K562 (cell line): ENCODE measurements around the gene TEX22. TPM values are rescaled to one million over a fixed set of nuclear protein-coding genes. Genes with fewer than 3 reads are reported as not detected.

ENCODE experiments used
- ATAC-seq: fragments of 200-7000 bp; cut with Tn5 transposase; 3 replicates; pipeline ENCODE4 v1.9.1; 2020; ENCODE audit warnings: moderate library complexity
- BruUV-seq: library from RNA; stranded (reverse); fragments of 400-500 nt; replicated peaks from 2 replicates; lab custom pipeline; 2021; lab: Mats Ljungman, UMichigan
- CTCF ChIA-PET: fragments of 300-600 bp; formaldehyde crosslinking; extraction: SDS; loops from one replicate; lab custom pipeline; 2021; ENCODE audit warnings: low intra/inter-chr PET ratio; lab: Yijun Ruan, JAX
- POLR2A ChIA-PET: fragments of 300-600, 350-650 bp; sonication (Branson Sonifier 250); formaldehyde crosslinking; extraction: SDS; loops from one replicate; lab custom pipeline; 2021; ENCODE audit warnings: antibody characterized with exemption, inconsistent platforms; lab: Yijun Ruan, JAX
- DNase-seq, 4 experiments: peaks; one replicate each; pipeline versions ENCODE4 v3.0.0 to v3.0.0-alpha.2; 2011 to 2018; ENCODE audit warnings: low spot score in 3 of 4, mixed read lengths in 3 of 4; ENCODE audit errors: extremely low read depth in 1 of 4
- FAIRE-seq: peaks from 2 replicates; lab custom pipeline; 2011; peaks lifted over from hg19 to GRCh38; lab: Jason Lieb, UNC
- H2AFZ ChIP-seq: 2 replicates; pipeline ENCODE4 v1.6.0; 2011; ENCODE audit warnings: low read depth, low read length, control low read depth, inconsistent platforms
- H3K27ac ChIP-seq: fragments of 200-600 bp; 3 replicates; pipeline ENCODE4 v1.8.0; 2011; ENCODE audit warnings: low read depth, mild to moderate bottlenecking, control low read depth, inconsistent platforms, low read length, moderate library complexity, mixed read lengths; ENCODE audit errors: extremely low read depth
- H3K27me3 ChIP-seq, 2 experiments: fragments of 300-600 bp in 1 of 2; 2 replicates in 1 of 2; 3 replicates in 1 of 2; pipeline versions ENCODE4 v1.6.0 to v1.8.0; 2011; ENCODE audit warnings: inconsistent platforms in 2 of 2, low read length in 2 of 2, mild to moderate bottlenecking in 1 of 2, mixed read lengths in 1 of 2, moderate library complexity in 1 of 2; ENCODE audit not compliant: control insufficient read depth in 2 of 2, insufficient read depth in 2 of 2
- H3K36me3 ChIP-seq: fragments of 300-600 bp; 3 replicates; pipeline ENCODE4 v1.8.0; 2011; ENCODE audit warnings: mild to moderate bottlenecking, low read length, inconsistent platforms; ENCODE audit not compliant: control insufficient read depth, insufficient read depth
- H3K4me1 ChIP-seq, 2 experiments: fragments of 200-600 bp in 1 of 2; replicated peaks in 1 of 2; 2 replicates in 1 of 2; 3 replicates in 1 of 2; pipeline versions ENCODE4 v1.5.1 to v1.8.0; 2011; ENCODE audit warnings: inconsistent platforms in 2 of 2, low read length in 2 of 2, mild to moderate bottlenecking in 1 of 2, mixed read lengths in 1 of 2, moderate library complexity in 1 of 2; ENCODE audit not compliant: control insufficient read depth in 2 of 2, insufficient read depth in 2 of 2
- H3K4me2 ChIP-seq: 2 replicates; pipeline ENCODE4 v1.6.1; 2011; ENCODE audit warnings: low read length, control low read depth, inconsistent platforms, mixed read lengths; ENCODE audit not compliant: insufficient read depth
- H3K4me3 ChIP-seq: fragments of 200-600 bp; sonication (generic), shearing (Covaris generic); 2 replicates; pipeline ENCODE4 v1.5.1; 2016; ENCODE audit warnings: control low read depth, inconsistent platforms
- H3K79me2 ChIP-seq: fragments of 200-600 bp; 3 replicates; pipeline ENCODE4 v1.8.0; 2011; ENCODE audit warnings: low read length, inconsistent platforms; ENCODE audit not compliant: control insufficient read depth, insufficient read depth
- H3K9ac ChIP-seq, 2 experiments: 2 replicates each; pipeline versions ENCODE4 v1.6.0 to v1.6.1; 2011; ENCODE audit warnings: low read depth in 2 of 2, low read length in 2 of 2, control low read depth in 1 of 2, inconsistent platforms in 1 of 2, mild to moderate bottlenecking in 1 of 2, mixed read lengths in 1 of 2; ENCODE audit not compliant: insufficient read depth in 1 of 2
- H3K9me1 ChIP-seq: one replicate; pipeline ENCODE4 v1.6.0; 2011; ENCODE audit warnings: inconsistent platforms, mild to moderate bottlenecking, low read length, moderate library complexity; ENCODE audit not compliant: control insufficient read depth, insufficient read depth
- H3K9me3 ChIP-seq: replicated peaks from 2 replicates; pipeline ENCODE4 v1.5.1; 2011; ENCODE audit warnings: low read depth, low read length, inconsistent platforms; ENCODE audit not compliant: control insufficient read depth, insufficient read depth
- H4K20me1 ChIP-seq: replicated peaks from 2 replicates; pipeline ENCODE4 v1.6.1; 2011; ENCODE audit warnings: low read length, inconsistent platforms, mixed read lengths; ENCODE audit not compliant: control insufficient read depth, insufficient read depth
- CBX2 ChIP-seq: fragments of 200-600 bp; sonication (generic); IDR thresholded peaks from one replicate; pipeline ENCODE4 v1.6.1; 2012; ENCODE audit warnings: mild to moderate bottlenecking, low read length, inconsistent platforms; ENCODE audit not compliant: insufficient read depth, poor library complexity, severe bottlenecking
- ELF1 ChIP-seq: fragments of 200-800 bp; sonication (Bioruptor generic); IDR thresholded peaks from 2 replicates; pipeline ENCODE4 v1.6.1; 2016; ENCODE audit warnings: missing genetic modification characterization, missing compliant biosample characterization
- GATA2 ChIP-seq: sonication (generic); formaldehyde crosslinking; IDR thresholded peaks from 2 replicates; pipeline ENCODE4 v1.4.0; 2020; ENCODE audit warnings: mild to moderate bottlenecking, missing genetic modification reagents
- GATAD2A ChIP-seq: fragments of 450-650 bp; IDR thresholded peaks from 2 replicates; pipeline ENCODE4 v1.6.1; 2017
- NELFE ChIP-seq: IDR thresholded peaks from 2 replicates; pipeline ENCODE4 v1.6.1; 2011; ENCODE audit warnings: mild to moderate bottlenecking; ENCODE audit not compliant: insufficient read depth, insufficient read length
- NFATC3 ChIP-seq: fragments of 450-650 bp; IDR thresholded peaks from 2 replicates; pipeline ENCODE4 v1.6.1; 2017; ENCODE audit warnings: mild to moderate bottlenecking
- PPARD ChIP-seq: fragments of 250-450 bp; sonication (Bioruptor Pico); IDR thresholded peaks from 2 replicates; pipeline ENCODE4 v1.8.0; 2022; ENCODE audit warnings: inconsistent platforms, mild to moderate bottlenecking, moderate library complexity
- SMARCA4 ChIP-seq: fragments of 450-650 bp; IDR thresholded peaks from 2 replicates; pipeline ENCODE4 v1.6.1; 2016
- TAF1 ChIP-seq: IDR thresholded peaks from 2 replicates; pipeline ENCODE4 v1.6.1; 2011; ENCODE audit warnings: mild to moderate bottlenecking, low read length, moderate library complexity; ENCODE audit not compliant: insufficient read depth, control insufficient read depth, severe bottlenecking; ENCODE audit errors: extremely low read depth
- TGIF2 ChIP-seq: sonication (generic); formaldehyde crosslinking; IDR thresholded peaks from 2 replicates; pipeline ENCODE4 v1.8.1; 2022; ENCODE audit warnings: mild to moderate bottlenecking, missing genetic modification reagents, moderate library complexity
- ZNF431 ChIP-seq: sonication (generic); formaldehyde crosslinking; IDR thresholded peaks from 2 replicates; pipeline ENCODE4 v1.8.0; 2022; ENCODE audit warnings: mild to moderate bottlenecking, missing genetic modification reagents
- ZNF518B ChIP-seq: fragments of 250-450 bp; sonication (Bioruptor Pico); IDR thresholded peaks from 2 replicates; pipeline ENCODE4 v1.5.0; 2021; ENCODE audit warnings: mild to moderate bottlenecking, moderate library complexity
- WGBS: fragments of 100-300 bp; shearing (Covaris generic); methylation state at CpG from one replicate; pipeline ENCODE4 v1.1.6; 2016; ENCODE audit warnings: low coverage, mixed read lengths; ENCODE audit not compliant: insufficient coverage; ENCODE audit errors: missing lambda C conversion rate; 5-methylcytosine and 5-hydroxymethylcytosine counted together
- in situ Hi-C: fragments of 300-500 bp; cut with MboI; formaldehyde crosslinking; loops from 4 replicates; pipeline ENCODE4 v1.15.0; 2018; ENCODE audit warnings: inconsistent platforms, mixed read lengths
- intact Hi-C: fragments of 100-400 bp; cut with micrococcal nuclease; formaldehyde crosslinking; loops from 2 replicates; pipeline ENCODE4 v1.14.2; 2022
- polyA plus RNA-seq, 8 experiments: library from polyadenylated mRNA; depleted of rRNA in 4 of 8; stranded (reverse) in 5 of 8; unstranded in 3 of 8; fragments of >200 nt; fragmentation: Nextera tagmentation in 2 of 8; fragmentation: Illumina TruSeq in 1 of 8; extraction: Ambion mirVana in 2 of 8; extraction: Trizol in 1 of 8; gene quantifications; 2 replicates each; pipeline versions ENCODE4 v1.2.1 to v1.2.3, GENCODE V29; 2011 to 2014; ENCODE audit warnings: inconsistent platforms in 1 of 8, missing spikeins in 1 of 8
- total RNA-seq, 7 experiments: library from RNA; depleted of rRNA in 6 of 7; stranded (reverse); fragments of >200 nt in 6 of 7; fragmentation: Illumina TruSeq in 2 of 7; extraction: Trizol in 2 of 7; gene quantifications; 2 replicates each; pipeline versions ENCODE4 v1.2.1 to v1.2.3, GENCODE V29; 2011 to 2021; ENCODE audit warnings: low replicate concordance in 1 of 7
- TF ChIP-seq, protein P1 (sequence below): fragments of 450-650 bp; conservative IDR thresholded peaks from 2 replicates; pipeline ENCODE4 v1.6.1; 2016; ENCODE audit warnings: missing genetic modification characterization, low read depth, mild to moderate bottlenecking, control low read depth, missing compliant biosample characterization

TEX22 gene
- total and polyA plus RNA-seq, 9 of the 15 experiments (the other 6 are each of a cell fraction or from before 2014, with no cell fraction given), result 0.04 to 1.7 (median 0.23) TPM; not detected in 2

GRCh38 chr14:105393151-105393550 is 5.2 kb upstream of the TEX22 start:
- Histone ChIP-seq H3K36me3 (no peaks in the 10 kb centered on the region), H3K4me3 (no peak overlapping the region), H3K79me2 (no peaks in the 10 kb centered on the region)
- 81% methylated on average over 9 of the region's 14 CpGs for WGBS
- POLR2A ChIA-PET, result no interaction called here
- no peak for TF ChIP-seq GATAD2A
- TF ChIP-seq, protein P1, sequence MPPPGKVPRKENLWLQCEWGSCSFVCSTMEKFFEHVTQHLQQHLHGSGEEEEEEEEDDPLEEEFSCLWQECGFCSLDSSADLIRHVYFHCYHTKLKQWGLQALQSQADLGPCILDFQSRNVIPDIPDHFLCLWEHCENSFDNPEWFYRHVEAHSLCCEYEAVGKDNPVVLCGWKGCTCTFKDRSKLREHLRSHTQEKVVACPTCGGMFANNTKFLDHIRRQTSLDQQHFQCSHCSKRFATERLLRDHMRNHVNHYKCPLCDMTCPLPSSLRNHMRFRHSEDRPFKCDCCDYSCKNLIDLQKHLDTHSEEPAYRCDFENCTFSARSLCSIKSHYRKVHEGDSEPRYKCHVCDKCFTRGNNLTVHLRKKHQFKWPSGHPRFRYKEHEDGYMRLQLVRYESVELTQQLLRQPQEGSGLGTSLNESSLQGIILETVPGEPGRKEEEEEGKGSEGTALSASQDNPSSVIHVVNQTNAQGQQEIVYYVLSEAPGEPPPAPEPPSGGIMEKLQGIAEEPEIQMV (tag), result no peak
- no peak for TF ChIP-seq PPARD (CRISPR knock-in tag)
- no peak for TF ChIP-seq TGIF2 (CRISPR knock-in tag)
- no peak for TF ChIP-seq GATA2
- TF ChIP-seq ZNF431, result no peak
- no peak for TF ChIP-seq CBX2
- no peak for TF ChIP-seq NELFE
- no peak for TF ChIP-seq ELF1 (tag)
- no peak for TF ChIP-seq SMARCA4
- no peak for TF ChIP-seq TAF1
- TF ChIP-seq ZNF518B (CRISPR knock-in tag), result no peak
- no peak for TF ChIP-seq NFATC3
- TF ChIP-seq, all 486 proteins: peak for 0
- Histone ChIP-seq H3K9me1 (no peaks in the 10 kb centered on the region), H3K4me2 (no peak overlapping the region), H3K9me3 (no peaks in the 10 kb centered on the region), H2AFZ (no peak overlapping the region), H3K9ac (no peak overlapping the region; a peak in 1 of 4 replicates), H3K27me3 (no peaks in the 10 kb centered on the region), H3K27ac (no peak overlapping the region), H3K4me1 (peaks cover 5 to 78% of the 10 kb centered on the region in 2 experiments; a peak in 4 of 5 replicates), H4K20me1 (no peaks in the 10 kb centered on the region)
- no TSS peak for BruUV-seq
- in situ Hi-C loops (no loop called here), intact Hi-C loops (no loop called here)
- CTCF ChIA-PET, result no interaction called here
- DNase-seq (no peak), ATAC-seq (no peak), FAIRE-seq (no peak)
